GM12801 (cell line): ENCODE measurements around the gene DTD2.

Experiments
- TF ChIP-seq, protein P1 (sequence below): IDR thresholded peaks from one replicate; pipeline ENCODE4 v1.5.1; 2011; ENCODE audit warnings: control low read depth; ENCODE audit not compliant: insufficient read length; ENCODE audit errors: extremely low read depth

DTD2 gene

DNA sequence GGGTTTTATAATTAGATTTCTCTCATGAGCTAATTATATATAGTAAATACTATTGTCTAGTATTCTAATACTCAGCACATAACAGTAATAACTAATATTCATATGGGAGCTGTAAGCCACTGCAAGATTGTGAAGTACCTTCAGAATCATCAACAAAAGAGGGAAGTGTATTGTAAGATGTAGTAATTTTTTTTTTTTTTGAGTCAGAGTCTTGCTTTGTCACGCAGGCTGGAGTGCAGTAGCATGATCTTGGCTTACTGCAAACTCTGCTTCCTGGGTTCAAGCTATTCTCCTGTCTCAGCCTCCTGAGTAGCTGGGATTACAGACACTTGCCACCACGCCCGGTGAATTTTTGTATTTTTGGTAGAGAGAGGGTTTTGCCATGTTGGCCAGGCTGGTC is 27.4 kb upstream of the DTD2 start:
- TF ChIP-seq, protein P1, sequence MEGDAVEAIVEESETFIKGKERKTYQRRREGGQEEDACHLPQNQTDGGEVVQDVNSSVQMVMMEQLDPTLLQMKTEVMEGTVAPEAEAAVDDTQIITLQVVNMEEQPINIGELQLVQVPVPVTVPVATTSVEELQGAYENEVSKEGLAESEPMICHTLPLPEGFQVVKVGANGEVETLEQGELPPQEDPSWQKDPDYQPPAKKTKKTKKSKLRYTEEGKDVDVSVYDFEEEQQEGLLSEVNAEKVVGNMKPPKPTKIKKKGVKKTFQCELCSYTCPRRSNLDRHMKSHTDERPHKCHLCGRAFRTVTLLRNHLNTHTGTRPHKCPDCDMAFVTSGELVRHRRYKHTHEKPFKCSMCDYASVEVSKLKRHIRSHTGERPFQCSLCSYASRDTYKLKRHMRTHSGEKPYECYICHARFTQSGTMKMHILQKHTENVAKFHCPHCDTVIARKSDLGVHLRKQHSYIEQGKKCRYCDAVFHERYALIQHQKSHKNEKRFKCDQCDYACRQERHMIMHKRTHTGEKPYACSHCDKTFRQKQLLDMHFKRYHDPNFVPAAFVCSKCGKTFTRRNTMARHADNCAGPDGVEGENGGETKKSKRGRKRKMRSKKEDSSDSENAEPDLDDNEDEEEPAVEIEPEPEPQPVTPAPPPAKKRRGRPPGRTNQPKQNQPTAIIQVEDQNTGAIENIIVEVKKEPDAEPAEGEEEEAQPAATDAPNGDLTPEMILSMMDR = no peak

DNA sequence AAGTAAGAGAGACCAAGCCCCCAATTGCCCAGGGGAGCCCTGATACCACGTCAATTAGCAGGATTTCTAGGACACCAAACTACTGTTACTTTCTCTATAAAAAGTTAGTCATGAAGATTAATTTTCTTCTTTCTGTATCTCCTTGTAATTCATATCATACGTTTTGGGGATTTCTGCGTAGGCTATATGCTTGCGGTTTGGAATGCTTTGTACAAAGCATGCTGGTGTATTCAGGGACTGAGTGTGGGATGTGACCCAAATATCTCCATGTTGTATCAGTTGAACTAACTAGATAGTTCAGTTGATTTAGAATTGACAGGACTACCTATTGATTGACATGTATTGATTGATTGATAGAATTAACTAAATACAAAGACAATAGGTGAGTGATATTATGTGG is 22.9 kb upstream of the DTD2 start:
- TF ChIP-seq, protein P1 = no peak

DNA sequence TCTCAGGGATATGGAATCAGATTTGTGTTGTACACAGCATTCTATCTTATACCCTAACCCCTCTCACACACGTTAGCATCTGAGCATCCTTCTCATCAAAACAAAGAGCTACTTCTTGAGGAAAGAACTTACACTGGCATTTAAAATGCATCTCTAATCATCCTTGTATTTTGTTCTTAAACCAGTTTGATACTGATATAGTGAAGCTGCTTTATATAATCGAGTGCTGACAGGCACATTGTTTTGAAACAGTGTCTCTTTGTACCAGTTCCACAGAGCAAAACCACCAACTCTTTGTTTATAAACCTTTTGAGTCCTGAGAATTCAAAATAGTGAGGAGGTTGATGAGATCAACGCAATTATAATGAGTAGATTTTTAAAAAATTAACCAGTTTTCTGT is 21.7 kb upstream of the DTD2 start:
- TF ChIP-seq, protein P1 = no peak

DNA sequence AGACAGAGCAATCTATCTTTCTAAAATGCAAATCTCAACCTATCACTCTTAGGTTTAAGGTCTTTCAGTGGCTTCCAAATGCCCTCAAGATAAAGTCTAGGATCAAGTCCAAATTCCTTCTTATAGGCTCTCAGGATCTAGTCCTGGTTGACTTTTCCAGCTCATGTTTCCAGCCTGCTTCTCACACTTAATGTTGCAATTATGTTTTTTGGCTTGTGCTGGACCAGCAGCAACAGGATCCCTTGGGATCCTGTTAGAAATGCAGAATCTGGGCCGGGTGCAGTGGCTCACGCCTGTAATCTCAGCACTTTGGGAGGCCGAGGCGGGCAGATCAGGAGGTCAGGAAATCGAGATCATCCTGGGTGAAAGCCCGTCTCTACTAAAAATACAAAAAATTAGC is 19.9 kb upstream of the DTD2 start:
- TF ChIP-seq, protein P1 = no peak

DNA sequence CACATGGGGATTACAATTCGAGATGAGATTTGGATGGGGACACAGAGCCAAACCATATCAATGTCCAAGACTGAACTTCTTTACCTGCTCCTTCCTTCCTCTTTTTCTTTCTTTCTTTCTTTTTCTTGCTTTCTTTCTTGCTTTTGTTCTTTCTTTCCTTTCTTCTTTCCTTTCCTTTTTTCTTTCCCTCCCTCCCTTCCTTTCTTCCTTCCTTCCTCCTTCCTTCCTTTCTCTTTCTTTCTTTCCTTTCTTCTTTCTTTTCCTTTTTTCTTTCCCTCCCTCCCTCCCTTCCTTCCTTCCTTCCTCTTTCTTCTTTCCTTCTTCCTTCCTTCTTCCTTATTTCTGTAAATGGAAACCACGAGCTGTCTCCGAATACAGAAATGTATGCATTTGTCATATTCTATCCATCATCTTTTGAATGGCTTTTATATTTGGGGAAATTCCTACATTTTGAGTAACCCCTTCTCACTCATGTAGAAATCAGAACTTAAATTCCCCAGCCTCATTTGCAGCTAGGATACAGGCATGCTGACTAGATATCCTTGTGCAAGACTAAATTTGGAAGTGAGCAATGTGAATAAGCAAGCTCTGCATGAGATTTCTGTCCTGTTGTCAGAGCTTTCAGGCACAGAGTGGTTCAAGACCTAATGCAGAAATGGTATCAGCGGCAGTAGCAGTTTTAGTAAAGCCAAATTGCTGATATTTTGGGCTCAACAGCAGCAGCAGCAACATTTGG is 19.0 kb upstream of the DTD2 start:
- TF ChIP-seq, protein P1 = no peak

DNA sequence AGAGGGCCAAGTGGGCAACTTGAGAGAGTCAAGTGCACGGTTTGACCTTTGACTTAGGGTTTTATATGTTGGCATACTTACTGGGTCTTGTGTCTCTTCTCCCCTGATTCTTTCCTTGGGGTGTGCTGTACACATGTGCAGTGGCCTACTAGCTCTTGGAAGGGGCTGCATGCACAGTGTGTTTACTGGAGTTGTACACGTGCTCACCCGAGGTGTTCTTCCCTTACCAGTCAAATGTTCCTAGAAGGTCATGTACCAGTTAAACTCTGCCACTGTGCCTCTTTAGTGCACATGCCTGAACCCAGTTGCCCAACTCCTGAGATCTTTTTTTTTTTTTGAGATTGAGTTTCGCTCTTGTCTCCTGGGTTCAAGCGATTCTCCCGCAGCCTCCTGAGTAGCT is 9.2 kb upstream of the DTD2 start:
- TF ChIP-seq, protein P1 = no peak

DNA sequence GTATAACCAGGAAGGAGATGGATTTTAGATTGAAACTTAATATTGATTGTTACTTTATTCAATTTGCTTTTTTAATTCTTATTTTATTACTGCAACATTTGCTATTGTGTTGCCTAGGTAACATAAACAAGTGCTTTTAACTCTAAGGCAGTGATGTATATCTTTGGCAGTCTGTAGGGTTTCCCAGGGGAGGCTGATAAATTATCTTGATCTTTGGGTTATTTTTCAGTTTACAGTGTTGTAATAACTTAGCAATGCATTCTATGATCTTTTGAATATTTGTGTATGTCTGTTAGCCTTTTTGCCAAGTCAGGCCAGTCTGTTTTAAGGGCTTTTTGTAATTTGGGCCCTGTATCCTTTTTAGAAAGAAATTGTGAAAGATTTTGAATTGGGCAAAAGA is 7.8 kb upstream of the DTD2 start:
- TF ChIP-seq, protein P1 = no peak

DNA sequence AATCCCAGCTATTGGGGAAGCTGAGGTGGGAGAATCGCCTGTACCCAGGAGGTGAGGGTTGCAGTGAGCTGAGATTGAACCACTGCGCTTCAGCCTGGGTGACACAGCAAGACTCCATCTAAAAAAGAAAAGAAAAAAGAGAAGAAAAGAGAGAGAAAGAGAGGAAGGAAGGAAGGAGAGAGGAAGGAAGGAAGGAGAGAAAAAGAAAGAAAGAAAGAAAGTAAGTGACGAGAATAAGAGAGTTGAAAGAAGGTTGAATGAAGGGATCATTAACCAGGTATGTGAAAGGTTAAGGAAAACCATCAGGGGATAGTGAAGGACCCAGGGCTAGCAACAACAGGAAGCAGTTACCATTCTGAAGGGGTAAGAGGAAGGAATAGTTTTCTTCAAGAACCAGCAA is 4.2 kb upstream of the DTD2 start:
- TF ChIP-seq, protein P1 = no peak
